HEK293 (cell line): ENCODE results near the gene NSD1.
A peak's percentile ranks its signal among the peaks of the same experiment; 100 is the strongest.

Experiments
- GLI4 ChIP-seq: fragments of 450-650 bp; formaldehyde crosslinking; IDR thresholded peaks from 2 replicates; pipeline ENCODE4 v1.5.1; 2016; ENCODE audit warnings: missing biosample characterization, missing genetic modification characterization
- HIC1 ChIP-seq: fragments of 450-650 bp; formaldehyde crosslinking; IDR thresholded peaks from 2 replicates; pipeline ENCODE4 v1.5.1; 2016; ENCODE audit warnings: missing biosample characterization, missing genetic modification characterization
- MZF1 ChIP-seq: fragments of 450-650 bp; formaldehyde crosslinking; IDR thresholded peaks from 2 replicates; pipeline ENCODE4 v1.5.1; 2017; ENCODE audit warnings: missing biosample characterization, missing genetic modification characterization, borderline replicate concordance
- RBAK ChIP-seq: fragments of 450-650 bp; formaldehyde crosslinking; IDR thresholded peaks from 2 replicates; pipeline ENCODE4 v1.5.1; 2016; ENCODE audit warnings: missing biosample characterization, missing genetic modification characterization
- SCRT2 ChIP-seq: fragments of 450-650 bp; formaldehyde crosslinking; IDR thresholded peaks from 2 replicates; pipeline ENCODE4 v1.5.1; 2016; ENCODE audit warnings: missing biosample characterization, missing genetic modification characterization
- ZBTB44 ChIP-seq: fragments of 450-650 bp; IDR thresholded peaks from 2 replicates; pipeline ENCODE4 v1.5.1; 2018; ENCODE audit warnings: missing biosample characterization, mild to moderate bottlenecking, missing genetic modification characterization
- ZBTB49 ChIP-seq: fragments of 450-650 bp; formaldehyde crosslinking; IDR thresholded peaks from 2 replicates; pipeline ENCODE4 v1.5.1; 2016; ENCODE audit warnings: missing biosample characterization, missing genetic modification characterization, low read depth
- ZNF112 ChIP-seq: fragments of 450-650 bp; formaldehyde crosslinking; IDR thresholded peaks from 2 replicates; pipeline ENCODE4 v1.5.0; 2017; ENCODE audit warnings: missing biosample characterization, missing genetic modification characterization
- ZNF132 ChIP-seq: fragments of 450-650 bp; formaldehyde crosslinking; IDR thresholded peaks from 2 replicates; pipeline ENCODE4 v1.5.1; 2017; ENCODE audit warnings: missing biosample characterization, missing genetic modification characterization, borderline replicate concordance
- ZNF140 ChIP-seq: fragments of 450-650 bp; formaldehyde crosslinking; IDR thresholded peaks from 2 replicates; pipeline ENCODE4 v1.5.1; 2016; ENCODE audit warnings: missing biosample characterization, missing genetic modification characterization
- ZNF16 ChIP-seq: fragments of 450-650 bp; formaldehyde crosslinking; IDR thresholded peaks from 2 replicates; pipeline ENCODE4 v1.5.1; 2016; ENCODE audit warnings: low read depth, missing biosample characterization, missing genetic modification characterization
- ZNF175 ChIP-seq: fragments of 450-650 bp; formaldehyde crosslinking; IDR thresholded peaks from 2 replicates; pipeline ENCODE4 v1.5.1; 2016; ENCODE audit warnings: missing biosample characterization, missing genetic modification characterization
- ZNF223 ChIP-seq: fragments of 450-650 bp; formaldehyde crosslinking; IDR thresholded peaks from 2 replicates; pipeline ENCODE4 v1.5.1; 2016; ENCODE audit warnings: missing biosample characterization, missing genetic modification characterization
- ZNF26 ChIP-seq: fragments of 450-650 bp; formaldehyde crosslinking; IDR thresholded peaks from 2 replicates; pipeline ENCODE4 v1.5.1; 2016; ENCODE audit warnings: missing biosample characterization, missing genetic modification characterization
- ZNF280D ChIP-seq: fragments of 450-650 bp; formaldehyde crosslinking; IDR thresholded peaks from 2 replicates; pipeline ENCODE4 v1.5.1; 2016; ENCODE audit warnings: missing biosample characterization, missing genetic modification characterization
- ZNF37A ChIP-seq: fragments of 450-650 bp; IDR thresholded peaks from 2 replicates; pipeline ENCODE4 v1.5.1; 2018; ENCODE audit warnings: missing biosample characterization, missing genetic modification characterization
- ZNF394 ChIP-seq: fragments of 450-650 bp; formaldehyde crosslinking; IDR thresholded peaks from 2 replicates; pipeline ENCODE4 v1.5.1; 2016; ENCODE audit warnings: missing biosample characterization, missing genetic modification characterization, mild to moderate bottlenecking, moderate library complexity, borderline replicate concordance
- ZNF426 ChIP-seq: fragments of 450-650 bp; formaldehyde crosslinking; IDR thresholded peaks from 2 replicates; pipeline ENCODE4 v1.5.1; 2017; ENCODE audit warnings: missing biosample characterization, missing genetic modification characterization, mild to moderate bottlenecking, inconsistent platforms, moderate library complexity
- ZNF488 ChIP-seq: fragments of 450-650 bp; formaldehyde crosslinking; IDR thresholded peaks from 2 replicates; pipeline ENCODE4 v1.5.1; 2016; ENCODE audit warnings: missing biosample characterization, missing genetic modification characterization
- ZNF510 ChIP-seq: fragments of 450-650 bp; formaldehyde crosslinking; IDR thresholded peaks from 2 replicates; pipeline ENCODE4 v1.5.1; 2018; ENCODE audit warnings: mild to moderate bottlenecking, missing genetic modification characterization, missing biosample characterization; ENCODE audit not compliant: insufficient replicate concordance
- ZNF514 ChIP-seq: fragments of 450-650 bp; formaldehyde crosslinking; IDR thresholded peaks from 2 replicates; pipeline ENCODE4 v1.5.1; 2016; ENCODE audit warnings: missing biosample characterization, missing genetic modification characterization
- ZNF530 ChIP-seq: fragments of 450-650 bp; formaldehyde crosslinking; IDR thresholded peaks from 2 replicates; pipeline ENCODE4 v1.5.1; 2016; ENCODE audit warnings: low read depth, missing biosample characterization, missing genetic modification characterization
- ZNF558 ChIP-seq: fragments of 450-650 bp; formaldehyde crosslinking; IDR thresholded peaks from 2 replicates; pipeline ENCODE4 v1.5.1; 2016; ENCODE audit warnings: missing biosample characterization, missing genetic modification characterization
- ZNF571 ChIP-seq: fragments of 450-650 bp; formaldehyde crosslinking; IDR thresholded peaks from 2 replicates; pipeline ENCODE4 v1.5.0; 2017; ENCODE audit warnings: missing biosample characterization, missing genetic modification characterization
- ZNF624 ChIP-seq: fragments of 450-650 bp; formaldehyde crosslinking; IDR thresholded peaks from 2 replicates; pipeline ENCODE4 v1.5.1; 2017; ENCODE audit warnings: missing biosample characterization, missing genetic modification characterization
- ZNF692 ChIP-seq: fragments of 450-650 bp; formaldehyde crosslinking; IDR thresholded peaks from 2 replicates; pipeline ENCODE4 v1.5.1; 2016; ENCODE audit warnings: missing biosample characterization, missing genetic modification characterization

Gene NSD1

GRCh38 chr5:177303121-177303924, 169.8 kb downstream of the NSD1 start, which contains the start of the genes PRELID1 and RAB24 (continued):
- no peak for TF ChIP-seq ZBTB49 (tag by site-specific recombination)
- TF ChIP-seq ZNF488 (tag by site-specific recombination): no peak
- TF ChIP-seq ZNF514 (tag by site-specific recombination): no peak
- no peak for TF ChIP-seq ZNF530 (tag by site-specific recombination)
- TF ChIP-seq SCRT2 (tag by site-specific recombination): no peak
- TF ChIP-seq ZNF26 (tag by site-specific recombination): no peak
- TF ChIP-seq ZBTB44 (tag by site-specific recombination): no peak
- TF ChIP-seq ZNF510: no peak
- TF ChIP-seq ZNF624 (tag by site-specific recombination): no peak
- TF ChIP-seq ZNF112 (tag by site-specific recombination): no peak
- TF ChIP-seq ZNF132 (tag by site-specific recombination): no peak
- no peak for TF ChIP-seq ZNF394 (tag by site-specific recombination)
- TF ChIP-seq GLI4 (tag by site-specific recombination): no peak
- no peak for TF ChIP-seq ZNF280D (tag by site-specific recombination)
- no peak for TF ChIP-seq ZNF16 (tag by site-specific recombination)
- no peak for TF ChIP-seq MZF1 (tag by site-specific recombination)
- no peak for TF ChIP-seq ZNF223 (tag by site-specific recombination)
- no peak for TF ChIP-seq ZNF140 (tag by site-specific recombination)
- no peak for TF ChIP-seq ZNF558
- TF ChIP-seq ZNF175: no peak
- no peak for TF ChIP-seq ZNF426 (tag by site-specific recombination)
- TF ChIP-seq ZNF692 (tag by site-specific recombination): peak; percentile 66; the same call in 1 of the 2 replicates
- TF ChIP-seq ZNF37A (tag by site-specific recombination): no peak
- TF ChIP-seq HIC1 (tag by site-specific recombination): peak; percentile 67; the same call in 1 of the 2 replicates
- no peak for TF ChIP-seq ZNF571 (tag by site-specific recombination)
- no peak for TF ChIP-seq RBAK (tag by site-specific recombination)
